ENCODE data around the gene SECISBP2L. TPM values are rescaled to one million over a fixed set of nuclear protein-coding genes. Genes with fewer than 3 reads are reported as not detected.
"Not testable (repeated sequence)": the region's sequence is repeated elsewhere in the genome, so short reads cannot be mapped to it uniquely, and the experiment has no call there.

Gene SECISBP2L
- total RNA-seq, 3 donors from 2014 or later: 40.8 to 66.3 (median 49.0) TPM

- no peak for TF ChIP-seq CTCF (IDR thresholded peaks at IDR 0.05)
- intact Hi-C loops (cut with DNase I, micrococcal nuclease): no loop called here
- DNase-seq (no peak), ATAC-seq (no peak)
- no peaks in the 10 kb centered on the region for H3K4me1 ChIP-seq (ENCODE audit: low read depth)
- no peaks in the 10 kb centered on the region for H3K9me3 ChIP-seq
- H3K4me3 ChIP-seq: no peak overlapping the region
- no peaks in the 10 kb centered on the region for H3K36me3 ChIP-seq (ENCODE audit: low read depth)
These were observed 29.6 kb upstream of the SECISBP2L start for GRCh38 chr15:49075881-49076280.

GRCh38 chr15:49074589-49075287 is 28.5 kb upstream of the SECISBP2L start:
- H3K9me3 ChIP-seq; intact Hi-C loops (cut with DNase I, micrococcal nuclease); H3K4me3 ChIP-seq; DNase-seq; H3K36me3 ChIP-seq (ENCODE audit: low read depth); H3K4me1 ChIP-seq (ENCODE audit: low read depth); ATAC-seq: not testable (repeated sequence)

GRCh38 chr15:49066372-49066771 is 20.1 kb upstream of the SECISBP2L start:
- Histone ChIP-seq H3K4me3 (no peak overlapping the region), H3K36me3 (ENCODE audit: low read depth) (no peaks in the 10 kb centered on the region), H3K4me1 (ENCODE audit: low read depth) (no peaks in the 10 kb centered on the region), H3K9me3 (no peaks in the 10 kb centered on the region)
- DNase-seq (no peak), ATAC-seq (no peak)
- intact Hi-C loops (cut with DNase I, micrococcal nuclease): no loop called here
- TF ChIP-seq CTCF (IDR thresholded peaks at IDR 0.05): no peak

GRCh38 chr15:49064884-49065283 is 18.6 kb upstream of the SECISBP2L start:
- H3K9me3 ChIP-seq: no peaks in the 10 kb centered on the region
- H3K4me3 ChIP-seq: no peak overlapping the region
- H3K4me1 ChIP-seq (ENCODE audit: low read depth): no peaks in the 10 kb centered on the region
- no peak for TF ChIP-seq CTCF (IDR thresholded peaks at IDR 0.05)
- intact Hi-C loops (cut with DNase I, micrococcal nuclease): no loop called here
- DNase-seq: no peak
- no peaks in the 10 kb centered on the region for H3K36me3 ChIP-seq (ENCODE audit: low read depth)
- no peak for ATAC-seq

- intact Hi-C loops (cut with DNase I, micrococcal nuclease): no loop called here
- H3K4me3 ChIP-seq: no peak overlapping the region
- no peak for TF ChIP-seq CTCF (IDR thresholded peaks at IDR 0.05)
- no peaks in the 10 kb centered on the region for H3K9me3 ChIP-seq
- DNase-seq (no peak), ATAC-seq (no peak)
- no peaks in the 10 kb centered on the region for H3K36me3 ChIP-seq (ENCODE audit: low read depth)
- H3K4me1 ChIP-seq (ENCODE audit: low read depth): no peaks in the 10 kb centered on the region
These were observed 18.0 kb upstream of the SECISBP2L start for GRCh38 chr15:49064281-49064653.

- ATAC-seq: no peak
These were observed 17.4 kb upstream of the SECISBP2L start for GRCh38 chr15:49063402-49064280.

More at GRCh38 chr15:49063402-49064280, 17.4 kb upstream of the SECISBP2L start:
- Histone ChIP-seq H3K9me3 (no peaks in the 10 kb centered on the region), H3K4me1 (ENCODE audit: low read depth) (no peaks in the 10 kb centered on the region), H3K4me3 (no peak overlapping the region), H3K36me3 (ENCODE audit: low read depth) (no peaks in the 10 kb centered on the region)
- intact Hi-C loops (cut with DNase I, micrococcal nuclease): no loop called here
- DNase-seq: no peak
- TF ChIP-seq CTCF (IDR thresholded peaks at IDR 0.05): no peak

Data from mucosa of descending colon (tissue), 3 donors.